HCT116 (cell line): Measurements from ENCODE around the gene TUBB4B. TPM values are rescaled to one million over a fixed set of nuclear protein-coding genes. Genes with fewer than 3 reads are reported as not detected.

ENCODE experiments used
- ATAC-seq: fragments of 200-7000 bp; cut with Tn5 transposase; 2 replicates; pipeline ENCODE4 v1.9.1; 2020; ENCODE audit warnings: mild to moderate bottlenecking, moderate library complexity
- BruUV-seq: library from RNA; stranded (reverse); fragments of 400-500 nt; replicated peaks from 2 replicates; lab custom pipeline; 2021; lab: Mats Ljungman, UMichigan
- CTCF ChIA-PET: fragments of 300-600 bp; sonication (Branson Sonifier 250); formaldehyde crosslinking; loops from one replicate; lab custom pipeline; 2021; ENCODE audit warnings: antibody characterized with exemption; lab: Charles Lee
- POLR2A ChIA-PET: fragments of 300-600, 350-600 bp; sonication (Branson Sonifier 250); formaldehyde crosslinking; loops from one replicate; lab custom pipeline; 2021; ENCODE audit warnings: antibody characterized with exemption; lab: Charles Lee
- RAD21 ChIA-PET, 2 experiments: fragments of 300-600 bp; sonication (Branson Sonifier 250); formaldehyde crosslinking; loops; one replicate each; lab custom pipeline; 2023; ENCODE audit warnings: low total read pairs in 2 of 2; ENCODE audit not compliant: uncharacterized antibody in 2 of 2, unreplicated experiment in 2 of 2, low non-redundant PET in 1 of 2; lab: Charles Lee
- DNase-seq: peaks from one replicate; pipeline ENCODE4 v3.0.0-alpha.2; 2010; ENCODE audit warnings: low read depth, low spot score
- H2AFZ ChIP-seq: fragments of 200-600 bp; shearing (Covaris generic), sonication (generic); 2 replicates; pipeline ENCODE4 v1.6.1; 2017; ENCODE audit warnings: low read depth, mixed run types, mixed read lengths, antibody characterized with exemption, low read length; ENCODE audit not compliant: poor library complexity, severe bottlenecking
- H3K27ac ChIP-seq: 2 replicates; pipeline ENCODE4 v1.5.1; 2012; ENCODE audit warnings: low read depth, low read length
- H3K27me3 ChIP-seq: fragments of 200-600 bp; sonication (generic); 2 replicates; pipeline ENCODE4 v1.6.1; 2016; ENCODE audit warnings: mixed run types, low read length, mixed read lengths; ENCODE audit not compliant: insufficient read depth
- H3K36me3 ChIP-seq, 2 experiments: fragments of 200-500 bp in 1 of 2; fragments of 200-600 bp in 1 of 2; sonication (Bioruptor generic) in 1 of 2; sonication (generic) in 1 of 2; 2 replicates each; pipeline versions ENCODE4 v1.5.1 to v1.6.1; 2014 to 2016; ENCODE audit warnings: low read length in 2 of 2, inconsistent platforms in 1 of 2, mixed read lengths in 1 of 2, mixed run types in 1 of 2; ENCODE audit not compliant: insufficient read depth in 2 of 2, control insufficient read depth in 1 of 2
- H3K4me1 ChIP-seq, 2 experiments: fragments of 200-600 bp in 1 of 2; sonication (generic) in 1 of 2; 2 replicates each; pipeline versions ENCODE4 v1.5.1 to v1.6.1; 2012 to 2017; ENCODE audit warnings: low read length in 2 of 2, inconsistent platforms in 1 of 2, mild to moderate bottlenecking in 1 of 2, mixed read lengths in 1 of 2, mixed run types in 1 of 2, moderate library complexity in 1 of 2; ENCODE audit not compliant: insufficient read depth in 2 of 2, control insufficient read depth in 1 of 2
- H3K4me2 ChIP-seq: fragments of 200-600 bp; sonication (generic); 2 replicates; pipeline ENCODE4 v1.6.1; 2017; ENCODE audit warnings: mixed run types, low read length, mixed read lengths
- H3K4me3 ChIP-seq, 2 experiments: fragments of 200-600 bp in 1 of 2; sonication (generic) in 1 of 2; replicated peaks in 1 of 2; 2 replicates each; pipeline ENCODE4 v1.5.1; 2011 to 2016; ENCODE audit warnings: low read length in 2 of 2, control low read depth in 1 of 2, low read depth in 1 of 2, mild to moderate bottlenecking in 1 of 2, mixed read lengths in 1 of 2, mixed run types in 1 of 2
- H3K79me2 ChIP-seq: fragments of 200-600 bp; sonication (generic); 2 replicates; pipeline ENCODE4 v1.6.1; 2017; ENCODE audit warnings: mild to moderate bottlenecking, mixed run types, low read length, moderate library complexity, mixed read lengths; ENCODE audit not compliant: insufficient read depth
- H3K9ac ChIP-seq: fragments of 200-600 bp; sonication (generic); 2 replicates; pipeline ENCODE4 v1.6.1; 2016; ENCODE audit warnings: low read length, mixed read lengths
- H3K9me2 ChIP-seq: fragments of 200-600 bp; sonication (generic), shearing (Covaris generic); 2 replicates; pipeline ENCODE4 v1.6.1; 2017; ENCODE audit warnings: mixed run types, mild to moderate bottlenecking, moderate library complexity; ENCODE audit not compliant: insufficient read depth
- H3K9me3 ChIP-seq, 2 experiments: fragments of 200-500 bp in 1 of 2; fragments of 200-600 bp in 1 of 2; sonication (Bioruptor generic) in 1 of 2; sonication (generic) in 1 of 2; 2 replicates each; pipeline ENCODE4 v1.6.1; 2014 to 2017; ENCODE audit warnings: low read length in 2 of 2, mixed read lengths in 2 of 2, inconsistent platforms in 1 of 2, low read depth in 1 of 2, mild to moderate bottlenecking in 1 of 2, mixed run types in 1 of 2, moderate library complexity in 1 of 2; ENCODE audit not compliant: control insufficient read depth in 1 of 2, insufficient read depth in 1 of 2
- H4K20me1 ChIP-seq: fragments of 200-600 bp; sonication (generic), shearing (Covaris generic); 2 replicates; pipeline ENCODE4 v1.6.1; 2017; ENCODE audit warnings: mixed run types, mild to moderate bottlenecking, moderate library complexity; ENCODE audit not compliant: insufficient read depth
- CTCF ChIP-seq, 3 experiments: fragments of 200-600 bp in 1 of 3; sonication (generic) in 1 of 3; IDR thresholded peaks in 2 of 3; conservative IDR thresholded peaks in 1 of 3; 2 replicates each; pipeline ENCODE4 v1.5.1; 2012 to 2017; ENCODE audit warnings: low read depth in 2 of 3, low read length in 2 of 3, antibody characterized with exemption in 1 of 3, borderline replicate concordance in 1 of 3, control low read depth in 1 of 3, mild to moderate bottlenecking in 1 of 3, mixed read lengths in 1 of 3, mixed run types in 1 of 3, moderate library complexity in 1 of 3; ENCODE audit not compliant: insufficient read depth in 1 of 3
- EGR1 ChIP-seq: IDR thresholded peaks from 2 replicates; pipeline ENCODE4 v1.6.1; 2012; ENCODE audit warnings: low read depth
- EZH2 ChIP-seq: fragments of 200-600 bp; sonication (generic); IDR thresholded peaks from 2 replicates; pipeline ENCODE4 v1.6.1; 2017; ENCODE audit warnings: antibody characterized with exemption, mixed run types
- JUND ChIP-seq: IDR thresholded peaks from 2 replicates; pipeline ENCODE4 v1.6.1; 2012
- MAX ChIP-seq: IDR thresholded peaks from 2 replicates; pipeline ENCODE4 v1.6.1; 2012
- POLR2A ChIP-seq: IDR thresholded peaks from 2 replicates; pipeline ENCODE4 v1.7.0; 2011; ENCODE audit warnings: borderline replicate concordance; ENCODE audit not compliant: insufficient read depth, insufficient read length; ENCODE audit errors: extremely low read depth
- POLR2AphosphoS5 ChIP-seq: IDR thresholded peaks from 2 replicates; pipeline ENCODE4 v1.6.1; 2011; ENCODE audit warnings: mild to moderate bottlenecking, low read depth, low read length, moderate library complexity
- RAD21 ChIP-seq: IDR thresholded peaks from 2 replicates; pipeline ENCODE4 v1.6.1; 2012; ENCODE audit warnings: low read depth, mild to moderate bottlenecking
- REST ChIP-seq: IDR thresholded peaks from 2 replicates; pipeline ENCODE4 v1.6.1; 2012; ENCODE audit warnings: low read depth
- SRF ChIP-seq: IDR thresholded peaks from 2 replicates; pipeline ENCODE4 v1.6.1; 2012; ENCODE audit warnings: low read depth
- intact Hi-C: fragments of 100-400 bp; cut with micrococcal nuclease; formaldehyde crosslinking; loops from 2 replicates; pipeline ENCODE4 v1.10.0; 2022
- total RNA-seq: library from RNA; stranded (reverse); gene quantifications from one replicate; pipeline ENCODE4 v1.2.1, GENCODE V29; 2021; ENCODE audit not compliant: unreplicated experiment

The TUBB4B gene
- total RNA-seq, 1 experiment from 2014 or later: 502 TPM

GRCh38 chr9:137271696-137272076 lies 30.6 kb downstream of the TUBB4B start:
- Histone ChIP-seq H3K4me1 (peaks cover 25 to 31% of the 10 kb centered on the region in 2 experiments), H4K20me1 (no peaks in the 10 kb centered on the region), H3K9me3 (no peaks in the 10 kb centered on the region), H3K4me3 (no peak overlapping the region), H3K36me3 (peaks cover 8 to 25% of the 10 kb centered on the region in 2 experiments; a peak in 3 of 4 replicates), H3K9ac (no peak overlapping the region), H3K4me2 (no peak overlapping the region), H3K27ac (no peak overlapping the region; the same call in 1 of the 2 replicates), H3K9me2 (no peaks in the 10 kb centered on the region), H3K27me3 (no peaks in the 10 kb centered on the region), H3K79me2 (no peaks in the 10 kb centered on the region), H2AFZ (no peak overlapping the region)
- intact Hi-C loops: no loop called here
- no TSS peak for BruUV-seq
- no peak for ATAC-seq
- no peak for DNase-seq
- RAD21 ChIA-PET: no interaction called here
- CTCF ChIA-PET: no interaction called here
- TF ChIP-seq EGR1 (no peak), POLR2AphosphoS5 (no peak), EZH2 (no peak)
- POLR2A ChIA-PET: no interaction called here

GRCh38 chr9:137272241-137273094 lies 31.4 kb downstream of the TUBB4B start:
- intact Hi-C loops: no loop called here
- CTCF ChIA-PET: interaction anchor here (1.2 kb wide), 1 partner anchor 14 kb away, joined by 3 read pairs; no protein-coding TSS in a partner anchor
- H3K27ac ChIP-seq: peak overlapping the region; percentile 17; the same call in 1 of the 2 replicates

More at GRCh38 chr9:137272241-137273094, 31.4 kb downstream of the TUBB4B start:
- H4K20me1 ChIP-seq: no peaks in the 10 kb centered on the region
- BruUV-seq: no TSS peak
- ATAC-seq (no peak), DNase-seq (no peak)
- no peaks in the 10 kb centered on the region for H3K9me3 ChIP-seq
- no peaks in the 10 kb centered on the region for H3K9me2 ChIP-seq
- ChIA-PET RAD21 (no interaction called here), POLR2A (interaction anchor here (0.7 kb wide), 1 partner anchor 207 kb away, joined by 4 read pairs; no protein-coding TSS in a partner anchor)
- H3K36me3 ChIP-seq: peaks cover 8 to 25% of the 10 kb centered on the region in 2 experiments; a peak in 3 of 4 replicates
- no peaks in the 10 kb centered on the region for H3K79me2 ChIP-seq
- H3K9ac ChIP-seq: no peak overlapping the region
- no peaks in the 10 kb centered on the region for H3K27me3 ChIP-seq
- no peak overlapping the region for H2AFZ ChIP-seq
- no peak overlapping the region for H3K4me2 ChIP-seq
- H3K4me3 ChIP-seq: no peak overlapping the region
- no peak for TF ChIP-seq CTCF (IDR thresholded peaks at IDR 0.05 in 2 of 3, conservative IDR thresholded peaks at IDR 0.05 in 1 of 3; ENCODE audit: borderline replicate concordance in 1 of 3, insufficient read depth in 1 of 3, low read depth in 2 of 3, low read length in 2 of 3)
- TF ChIP-seq RAD21: no peak
- TF ChIP-seq REST: no peak
- no peak for TF ChIP-seq EGR1
- no peak for TF ChIP-seq SRF
- no peak for TF ChIP-seq JUND
- no peak for TF ChIP-seq POLR2A
- no peak for TF ChIP-seq MAX
- TF ChIP-seq, all 23 proteins: peak for 0
- H3K4me1 ChIP-seq: peaks cover 31 to 38% of the 10 kb centered on the region in 2 experiments
